ENCODE data around the gene EIF5A.

EIF5A gene

GRCh38 chr17:7280519-7281073, 26.8 kb upstream of the EIF5A start:
- DNase-seq (ENCODE audit: low read depth in 1 of 2, low spot score in 1 of 2), result peak; percentile 71 to 84
- in situ Hi-C loops (cut with HindIII; ENCODE audit: low pct_unique_long_range_greater_than_20kb, low sequenced_read_pairs), result no loop called here
- no peak for TF ChIP-seq JUND (IDR thresholded peaks at IDR 0.05; ENCODE audit: low read depth)

- in situ Hi-C loops (cut with HindIII; ENCODE audit: low pct_unique_long_range_greater_than_20kb, low sequenced_read_pairs), result no loop called here
- DNase-seq (ENCODE audit: low read depth in 1 of 2, low spot score in 1 of 2), result peak; percentile 92 to 96
These were observed 26.1 kb upstream of the EIF5A start, which contains the start of gene SLC2A4 for GRCh38 chr17:7281074-7281952. SLC2A4 (plus strand) TSS chr17:7281718; CDS start chr17:7281935, 217 bp downstream.

GRCh38 chr17:7281953-7282751, 25.3 kb upstream of the EIF5A start:
- no peak for DNase-seq (ENCODE audit: low read depth in 1 of 2, low spot score in 1 of 2)
- TF ChIP-seq JUND (IDR thresholded peaks at IDR 0.05; ENCODE audit: low read depth), result no peak
- in situ Hi-C loops (cut with HindIII; ENCODE audit: low pct_unique_long_range_greater_than_20kb, low sequenced_read_pairs), result no loop called here

More at GRCh38 chr17:7281074-7281952, 26.1 kb upstream of the EIF5A start, which contains the start of gene SLC2A4:
- TF ChIP-seq JUND (IDR thresholded peaks at IDR 0.05; ENCODE audit: low read depth), result no peak

GRCh38 chr17:7282752-7283321, 24.6 kb upstream of the EIF5A start:
- no peak for TF ChIP-seq JUND (IDR thresholded peaks at IDR 0.05; ENCODE audit: low read depth)
- in situ Hi-C loops (cut with HindIII; ENCODE audit: low pct_unique_long_range_greater_than_20kb, low sequenced_read_pairs), result no loop called here
- DNase-seq (ENCODE audit: low read depth in 1 of 2, low spot score in 1 of 2), result no peak

GRCh38 chr17:7283471-7284216, 23.8 kb upstream of the EIF5A start:
- in situ Hi-C loops (cut with HindIII; ENCODE audit: low pct_unique_long_range_greater_than_20kb, low sequenced_read_pairs), result no loop called here
- no peak for DNase-seq (ENCODE audit: low read depth in 1 of 2, low spot score in 1 of 2)
- no peak for TF ChIP-seq JUND (IDR thresholded peaks at IDR 0.05; ENCODE audit: low read depth)

GRCh38 chr17:7284911-7285310, 22.5 kb upstream of the EIF5A start:
- no peak for DNase-seq (ENCODE audit: low read depth in 1 of 2, low spot score in 1 of 2)
- in situ Hi-C loops (cut with HindIII; ENCODE audit: low pct_unique_long_range_greater_than_20kb, low sequenced_read_pairs), result no loop called here
- no peak for TF ChIP-seq JUND (IDR thresholded peaks at IDR 0.05; ENCODE audit: low read depth)

GRCh38 chr17:7285679-7286078, 21.7 kb upstream of the EIF5A start:
- in situ Hi-C loops (cut with HindIII; ENCODE audit: low pct_unique_long_range_greater_than_20kb, low sequenced_read_pairs), result no loop called here
- no peak for TF ChIP-seq JUND (IDR thresholded peaks at IDR 0.05; ENCODE audit: low read depth)
- no peak for DNase-seq (ENCODE audit: low read depth in 1 of 2, low spot score in 1 of 2)

GRCh38 chr17:7289256-7290032, 18.0 kb upstream of the EIF5A start:
- TF ChIP-seq JUND (IDR thresholded peaks at IDR 0.05; ENCODE audit: low read depth), result no peak
- DNase-seq (ENCODE audit: low read depth in 1 of 2, low spot score in 1 of 2), result no peak
- in situ Hi-C loops (cut with HindIII; ENCODE audit: low pct_unique_long_range_greater_than_20kb, low sequenced_read_pairs), result no loop called here

- in situ Hi-C loops (cut with HindIII; ENCODE audit: low pct_unique_long_range_greater_than_20kb, low sequenced_read_pairs), result no loop called here
- no peak for DNase-seq (ENCODE audit: low read depth in 1 of 2, low spot score in 1 of 2)
- TF ChIP-seq JUND (IDR thresholded peaks at IDR 0.05; ENCODE audit: low read depth), result no peak
These were observed 17.3 kb upstream of the EIF5A start for GRCh38 chr17:7290166-7290565.

GRCh38 chr17:7290685-7291084, 16.7 kb upstream of the EIF5A start:
- no peak for DNase-seq (ENCODE audit: low read depth in 1 of 2, low spot score in 1 of 2)
- in situ Hi-C loops (cut with HindIII; ENCODE audit: low pct_unique_long_range_greater_than_20kb, low sequenced_read_pairs), result no loop called here
- TF ChIP-seq JUND (IDR thresholded peaks at IDR 0.05; ENCODE audit: low read depth), result no peak

GRCh38 chr17:7292194-7292593, 15.2 kb upstream of the EIF5A start:
- no peak for DNase-seq (ENCODE audit: low read depth in 1 of 2, low spot score in 1 of 2)
- no peak for TF ChIP-seq JUND (IDR thresholded peaks at IDR 0.05; ENCODE audit: low read depth)
- in situ Hi-C loops (cut with HindIII; ENCODE audit: low pct_unique_long_range_greater_than_20kb, low sequenced_read_pairs), result no loop called here
